ENCODE data around the gene SEC16B. TPM values are rescaled to one million over a fixed set of nuclear protein-coding genes. Genes with fewer than 3 reads are reported as not detected.

Gene SEC16B
- total RNA-seq, 1 experiment from 2014 or later, result not detected

DNA sequence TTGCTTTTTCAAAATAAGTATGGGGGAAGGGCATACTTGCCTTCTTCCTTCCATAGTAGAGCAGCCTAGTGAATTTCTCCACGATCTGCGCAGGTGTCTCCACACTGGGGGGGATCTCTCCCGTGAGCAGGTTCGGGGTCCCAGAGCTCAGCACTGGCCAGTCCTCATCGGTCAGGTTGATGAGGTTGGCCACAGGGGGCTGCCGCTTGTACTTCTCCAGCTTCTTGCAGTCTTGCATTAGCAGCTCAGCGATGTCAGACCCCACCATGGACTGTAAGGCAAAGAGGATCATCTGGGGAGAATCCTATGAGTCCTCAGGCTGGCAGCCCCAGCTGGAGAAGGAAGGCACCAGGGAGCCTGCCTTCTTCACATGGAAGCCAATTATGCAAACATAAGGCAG lies 11.8 kb downstream of the SEC16B start:
- DNase-seq, result no peak
- no peaks in the 10 kb centered on the region for H3K9me3 ChIP-seq (ENCODE audit: low read length)
- H3K9me2 ChIP-seq (replicated peaks; ENCODE audit: insufficient read depth, low read length), result no peaks in the 10 kb centered on the region
- no peaks in the 10 kb centered on the region for H3K4me1 ChIP-seq (ENCODE audit: low read length)
- no peak overlapping the region for H3K9ac ChIP-seq (ENCODE audit: low read length)
- no peaks in the 10 kb centered on the region for H4K20me1 ChIP-seq (ENCODE audit: insufficient read depth, low read depth, low read length)
- H3K27me3 ChIP-seq (ENCODE audit: low read length), result no peaks in the 10 kb centered on the region; the same call in 1 of the 2 replicates
- no peak overlapping the region for H3K27ac ChIP-seq (ENCODE audit: low read length)
- H3K36me3 ChIP-seq (ENCODE audit: insufficient read depth, low read length), result no peaks in the 10 kb centered on the region
- no peaks in the 10 kb centered on the region for H3K79me2 ChIP-seq (ENCODE audit: low read length)
- H2AFZ ChIP-seq (ENCODE audit: low read length), result no peak overlapping the region
- no peak overlapping the region for H3K4me3 ChIP-seq (ENCODE audit: low read length)
- no peak overlapping the region for H3K4me2 ChIP-seq (ENCODE audit: low read depth, low read length, poor library complexity, severe bottlenecking)

- Histone ChIP-seq H3K9me3 (ENCODE audit: low read length) (no peaks in the 10 kb centered on the region), H4K20me1 (ENCODE audit: insufficient read depth, low read depth, low read length) (no peaks in the 10 kb centered on the region), H3K27me3 (ENCODE audit: low read length) (no peaks in the 10 kb centered on the region), H3K4me1 (ENCODE audit: low read length) (no peaks in the 10 kb centered on the region), H3K4me3 (ENCODE audit: low read length) (no peak overlapping the region), H3K79me2 (ENCODE audit: low read length) (no peaks in the 10 kb centered on the region), H3K4me2 (ENCODE audit: low read depth, low read length, poor library complexity, severe bottlenecking) (no peak overlapping the region), H3K36me3 (ENCODE audit: insufficient read depth, low read length) (no peaks in the 10 kb centered on the region), H3K9me2 (replicated peaks; ENCODE audit: insufficient read depth, low read length) (no peaks in the 10 kb centered on the region), H2AFZ (ENCODE audit: low read length) (no peak overlapping the region), H3K9ac (ENCODE audit: low read length) (no peak overlapping the region), H3K27ac (ENCODE audit: low read length) (no peak overlapping the region)
- no peak for DNase-seq
These were observed 15.8 kb downstream of the SEC16B start for GRCh38 chr1:177954076-177954475.

DNA sequence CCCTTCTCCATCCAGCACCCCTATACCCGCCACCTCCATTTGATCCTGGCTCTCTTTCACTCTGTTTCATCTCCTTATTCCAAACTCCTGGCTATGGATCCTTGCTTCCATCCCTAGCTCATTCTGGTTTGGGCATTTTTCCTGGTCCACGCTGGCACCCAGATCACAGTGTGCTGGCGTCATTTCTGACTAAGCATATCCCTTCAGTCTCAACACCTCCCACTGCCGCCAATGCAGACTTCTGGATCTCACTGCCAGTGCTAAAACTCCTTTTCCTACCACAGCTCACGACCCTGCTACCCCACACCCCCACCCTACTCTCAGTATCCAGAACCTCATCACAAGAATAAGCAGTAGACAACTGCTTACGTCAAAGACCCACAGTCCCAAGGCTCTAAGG lies 16.3 kb downstream of the SEC16B start:
- no peaks in the 10 kb centered on the region for H3K9me2 ChIP-seq (replicated peaks; ENCODE audit: insufficient read depth, low read length)
- H3K4me3 ChIP-seq (ENCODE audit: low read length), result no peak overlapping the region
- no peak overlapping the region for H2AFZ ChIP-seq (ENCODE audit: low read length)
- no peaks in the 10 kb centered on the region for H4K20me1 ChIP-seq (ENCODE audit: insufficient read depth, low read depth, low read length)
- DNase-seq, result no peak
- no peaks in the 10 kb centered on the region for H3K36me3 ChIP-seq (ENCODE audit: insufficient read depth, low read length)
- no peaks in the 10 kb centered on the region for H3K4me1 ChIP-seq (ENCODE audit: low read length)
- no peaks in the 10 kb centered on the region for H3K9me3 ChIP-seq (ENCODE audit: low read length)
- H3K27ac ChIP-seq (ENCODE audit: low read length), result no peak overlapping the region
- H3K4me2 ChIP-seq (ENCODE audit: low read depth, low read length, poor library complexity, severe bottlenecking), result no peak overlapping the region
- H3K9ac ChIP-seq (ENCODE audit: low read length), result no peak overlapping the region
- H3K27me3 ChIP-seq (ENCODE audit: low read length), result no peaks in the 10 kb centered on the region
- no peaks in the 10 kb centered on the region for H3K79me2 ChIP-seq (ENCODE audit: low read length)

GRCh38 chr1:177952691-177953090 lies 17.2 kb downstream of the SEC16B start:
- no peaks in the 10 kb centered on the region for H3K4me1 ChIP-seq (ENCODE audit: low read length)
- H3K36me3 ChIP-seq (ENCODE audit: insufficient read depth, low read length), result no peaks in the 10 kb centered on the region
- no peaks in the 10 kb centered on the region for H4K20me1 ChIP-seq (ENCODE audit: insufficient read depth, low read depth, low read length)
- H3K9me3 ChIP-seq (ENCODE audit: low read length), result no peaks in the 10 kb centered on the region
- no peaks in the 10 kb centered on the region for H3K79me2 ChIP-seq (ENCODE audit: low read length)
- no peaks in the 10 kb centered on the region for H3K9me2 ChIP-seq (replicated peaks; ENCODE audit: insufficient read depth, low read length)
- H2AFZ ChIP-seq (ENCODE audit: low read length), result no peak overlapping the region
- H3K4me3 ChIP-seq (ENCODE audit: low read length), result no peak overlapping the region
- H3K9ac ChIP-seq (ENCODE audit: low read length), result no peak overlapping the region
- DNase-seq, result no peak
- no peak overlapping the region for H3K27ac ChIP-seq (ENCODE audit: low read length)
- no peaks in the 10 kb centered on the region for H3K27me3 ChIP-seq (ENCODE audit: low read length)
- H3K4me2 ChIP-seq (ENCODE audit: low read depth, low read length, poor library complexity, severe bottlenecking), result no peak overlapping the region

GRCh38 chr1:177952249-177952648 lies 17.6 kb downstream of the SEC16B start:
- Histone ChIP-seq H3K9me3 (ENCODE audit: low read length) (no peaks in the 10 kb centered on the region), H2AFZ (ENCODE audit: low read length) (no peak overlapping the region), H3K27me3 (ENCODE audit: low read length) (no peaks in the 10 kb centered on the region), H3K4me1 (ENCODE audit: low read length) (no peaks in the 10 kb centered on the region), H3K9ac (ENCODE audit: low read length) (no peak overlapping the region), H3K79me2 (ENCODE audit: low read length) (no peaks in the 10 kb centered on the region), H3K36me3 (ENCODE audit: insufficient read depth, low read length) (no peaks in the 10 kb centered on the region), H3K4me3 (ENCODE audit: low read length) (no peak overlapping the region), H3K9me2 (replicated peaks; ENCODE audit: insufficient read depth, low read length) (no peaks in the 10 kb centered on the region), H3K27ac (ENCODE audit: low read length) (no peak overlapping the region), H4K20me1 (ENCODE audit: insufficient read depth, low read depth, low read length) (no peaks in the 10 kb centered on the region), H3K4me2 (ENCODE audit: low read depth, low read length, poor library complexity, severe bottlenecking) (no peak overlapping the region)
- DNase-seq, result no peak

GRCh38 chr1:177950506-177950905 lies 19.4 kb downstream of the SEC16B start:
- no peak overlapping the region for H3K9ac ChIP-seq (ENCODE audit: low read length)
- H3K4me1 ChIP-seq (ENCODE audit: low read length), result no peaks in the 10 kb centered on the region
- no peak for DNase-seq
- no peaks in the 10 kb centered on the region for H3K79me2 ChIP-seq (ENCODE audit: low read length)
- no peak overlapping the region for H3K27ac ChIP-seq (ENCODE audit: low read length)
- no peak overlapping the region for H3K4me2 ChIP-seq (ENCODE audit: low read depth, low read length, poor library complexity, severe bottlenecking)
- no peaks in the 10 kb centered on the region for H3K9me2 ChIP-seq (replicated peaks; ENCODE audit: insufficient read depth, low read length)
- H3K27me3 ChIP-seq (ENCODE audit: low read length), result no peaks in the 10 kb centered on the region
- no peak overlapping the region for H2AFZ ChIP-seq (ENCODE audit: low read length)
- no peak overlapping the region for H3K4me3 ChIP-seq (ENCODE audit: low read length)
- H3K9me3 ChIP-seq (ENCODE audit: low read length), result no peaks in the 10 kb centered on the region
- H3K36me3 ChIP-seq (ENCODE audit: insufficient read depth, low read length), result no peaks in the 10 kb centered on the region
- no peaks in the 10 kb centered on the region for H4K20me1 ChIP-seq (ENCODE audit: insufficient read depth, low read depth, low read length)

- H3K9me3 ChIP-seq (ENCODE audit: low read length), result no peaks in the 10 kb centered on the region
- H3K36me3 ChIP-seq (ENCODE audit: insufficient read depth, low read length), result no peaks in the 10 kb centered on the region
- H4K20me1 ChIP-seq (ENCODE audit: insufficient read depth, low read depth, low read length), result no peaks in the 10 kb centered on the region
- DNase-seq, result peak; percentile 81
- H3K27ac ChIP-seq (ENCODE audit: low read length), result no peak overlapping the region
- H3K9ac ChIP-seq (ENCODE audit: low read length), result no peak overlapping the region
- no peak overlapping the region for H2AFZ ChIP-seq (ENCODE audit: low read length)
- no peaks in the 10 kb centered on the region for H3K9me2 ChIP-seq (replicated peaks; ENCODE audit: insufficient read depth, low read length)
- H3K4me1 ChIP-seq (ENCODE audit: low read length), result no peaks in the 10 kb centered on the region
- no peaks in the 10 kb centered on the region for H3K27me3 ChIP-seq (ENCODE audit: low read length)
- H3K4me2 ChIP-seq (ENCODE audit: low read depth, low read length, poor library complexity, severe bottlenecking), result no peak overlapping the region
- H3K79me2 ChIP-seq (ENCODE audit: low read length), result no peaks in the 10 kb centered on the region
- no peak overlapping the region for H3K4me3 ChIP-seq (ENCODE audit: low read length)
These were observed 21.4 kb downstream of the SEC16B start for GRCh38 chr1:177948336-177948972.

DNA sequence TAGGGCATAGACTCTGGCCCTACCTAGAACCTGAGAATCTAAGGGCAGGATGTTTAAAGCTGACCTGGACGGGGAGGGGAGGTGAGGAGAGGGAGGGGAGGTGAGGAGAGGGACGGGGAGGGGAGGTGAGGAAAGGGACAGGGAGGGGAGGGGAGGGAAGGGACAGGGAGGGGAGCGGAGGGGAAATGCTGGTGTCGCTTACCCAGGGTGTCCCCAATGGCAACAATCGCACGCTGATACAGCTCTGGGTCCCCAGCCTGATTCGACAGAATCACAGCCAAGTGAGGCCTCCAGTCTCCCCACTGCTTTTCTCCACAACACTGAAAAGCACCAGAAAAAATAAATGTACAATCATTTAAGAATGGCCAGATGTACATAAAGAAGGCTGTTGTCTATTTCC lies 22.2 kb downstream of the SEC16B start:
- Histone ChIP-seq H3K4me2 (ENCODE audit: low read depth, low read length, poor library complexity, severe bottlenecking) (no peak overlapping the region), H3K36me3 (ENCODE audit: insufficient read depth, low read length) (no peaks in the 10 kb centered on the region), H3K4me3 (ENCODE audit: low read length) (no peak overlapping the region), H3K9ac (ENCODE audit: low read length) (no peak overlapping the region), H3K79me2 (ENCODE audit: low read length) (no peaks in the 10 kb centered on the region), H3K27me3 (ENCODE audit: low read length) (no peaks in the 10 kb centered on the region), H3K4me1 (ENCODE audit: low read length) (no peaks in the 10 kb centered on the region), H3K27ac (ENCODE audit: low read length) (no peak overlapping the region), H3K9me3 (ENCODE audit: low read length) (no peaks in the 10 kb centered on the region), H2AFZ (ENCODE audit: low read length) (no peak overlapping the region), H3K9me2 (replicated peaks; ENCODE audit: insufficient read depth, low read length) (no peaks in the 10 kb centered on the region), H4K20me1 (ENCODE audit: insufficient read depth, low read depth, low read length) (no peaks in the 10 kb centered on the region)
- DNase-seq, result no peak

All from Karpas-422 (cell line).